ENCODE data around the gene CADM1.

DNA sequence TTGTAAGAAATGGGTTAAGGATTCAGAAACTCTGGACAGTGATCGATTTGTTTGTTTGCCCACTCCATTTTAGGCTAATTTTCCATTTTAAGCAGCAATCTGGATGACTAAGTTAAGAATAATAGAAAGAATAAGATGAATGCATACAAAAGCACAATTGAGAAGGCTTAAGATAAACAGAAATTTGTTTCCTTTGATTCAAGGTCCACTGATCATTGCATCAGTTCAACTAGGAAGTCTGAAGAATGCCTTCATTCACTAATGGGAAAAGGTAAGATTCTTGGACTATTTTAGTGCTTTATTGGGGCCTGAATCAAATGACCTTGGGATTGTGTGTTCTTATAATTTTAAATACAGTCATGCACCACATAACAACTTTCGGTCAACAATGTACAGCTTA, 140.8 kb downstream of the CADM1 start:
- TF ChIP-seq REST (IDR thresholded peaks at IDR 0.05; ENCODE audit: insufficient read depth in 1 of 2, low read depth in 2 of 2, low read length in 2 of 2): no peak
- no peak for TF ChIP-seq POLR2AphosphoS5 (IDR thresholded peaks at IDR 0.05; ENCODE audit: low read depth, low read length)
- TF ChIP-seq SIN3A (IDR thresholded peaks at IDR 0.05; ENCODE audit: borderline replicate concordance, insufficient read depth, low read length): no peak

Measured in PFSK-1 (cell line).